Measurements from ENCODE around the gene MMP1.

Gene MMP1

GRCh38 chr11:102806296-102806695 lies 8.3 kb upstream of the MMP1 start:
- no peak for DNase-seq (ENCODE audit: low read depth, low spot score)

GRCh38 chr11:102802341-102802740 lies 4.4 kb upstream of the MMP1 start:
- DNase-seq (ENCODE audit: low read depth, low spot score), result no peak

- no peak for DNase-seq (ENCODE audit: low read depth, low spot score)
These were observed 2.8 kb upstream of the MMP1 start for GRCh38 chr11:102800767-102801166.

GRCh38 chr11:102799681-102800340 lies 1.9 kb upstream of the MMP1 start:
- no peak for DNase-seq (ENCODE audit: low read depth, low spot score)

- DNase-seq (ENCODE audit: low read depth, low spot score), result peak; percentile 64
These were observed 3.6 kb downstream of the MMP1 start for GRCh38 chr11:102794382-102794781.

GRCh38 chr11:102793677-102794290 lies 4.2 kb downstream of the MMP1 start:
- no peak for DNase-seq (ENCODE audit: low read depth, low spot score)

- no peak for DNase-seq (ENCODE audit: low read depth, low spot score)
These were observed 5.4 kb downstream of the MMP1 start for GRCh38 chr11:102792604-102793003.

GRCh38 chr11:102791271-102792036 lies 6.5 kb downstream of the MMP1 start:
- DNase-seq (ENCODE audit: low read depth, low spot score), result no peak

- no peak for DNase-seq (ENCODE audit: low read depth, low spot score)
These were observed 9.5 kb downstream of the MMP1 start for GRCh38 chr11:102788334-102788995.

GRCh38 chr11:102784380-102784779 lies 13.6 kb downstream of the MMP1 start:
- no peak for DNase-seq (ENCODE audit: low read depth, low spot score)

- no peak for DNase-seq (ENCODE audit: low read depth, low spot score)
These were observed 14.2 kb downstream of the MMP1 start for GRCh38 chr11:102783720-102784119.

- DNase-seq (ENCODE audit: low read depth, low spot score), result no peak
These were observed 14.9 kb downstream of the MMP1 start for GRCh38 chr11:102783016-102783415.

GRCh38 chr11:102781676-102782075 lies 16.3 kb downstream of the MMP1 start:
- no peak for DNase-seq (ENCODE audit: low read depth, low spot score)

- peak; percentile 61 for DNase-seq (ENCODE audit: low read depth, low spot score)
These were observed 17.5 kb downstream of the MMP1 start, which contains the start of gene MMP10 for GRCh38 chr11:102780491-102780918. TSS of gene MMP10 (minus strand) at chr11:102780628. CDS start at chr11:102780591, 37 bp downstream.

GRCh38 chr11:102776454-102776853 lies 21.5 kb downstream of the MMP1 start:
- no peak for DNase-seq (ENCODE audit: low read depth, low spot score)

- no peak for DNase-seq (ENCODE audit: low read depth, low spot score)
These were observed 24.6 kb downstream of the MMP1 start for GRCh38 chr11:102773386-102773785.

GRCh38 chr11:102771351-102771750 lies 26.6 kb downstream of the MMP1 start:
- DNase-seq (ENCODE audit: low read depth, low spot score), result no peak

- DNase-seq (ENCODE audit: low read depth, low spot score), result no peak
These were observed 27.8 kb downstream of the MMP1 start for GRCh38 chr11:102770191-102770590.

- no peak for DNase-seq (ENCODE audit: low read depth, low spot score)
These were observed 30.2 kb downstream of the MMP1 start for GRCh38 chr11:102767800-102768199.

- no peak for DNase-seq (ENCODE audit: low read depth, low spot score)
These were observed 34.5 kb downstream of the MMP1 start for GRCh38 chr11:102763440-102763839.

- no peak for DNase-seq (ENCODE audit: low read depth, low spot score)
These were observed 35.6 kb downstream of the MMP1 start for GRCh38 chr11:102762361-102762767.

GRCh38 chr11:102761646-102762238 lies 36.2 kb downstream of the MMP1 start:
- DNase-seq (ENCODE audit: low read depth, low spot score), result no peak

Data from iPS DF 19.7 (cell line).